GM12878 (cell line): Measurements from ENCODE around the gene CHST2.

ENCODE experiments used
- BMI1 ChIP-seq: fragments of 450-650 bp; IDR thresholded peaks from 2 replicates; pipeline ENCODE4 v1.6.1; 2016; ENCODE audit warnings: mild to moderate bottlenecking, moderate library complexity, borderline replicate concordance
- CEBPZ ChIP-seq: fragments of 150-350 bp; IDR thresholded peaks from 2 replicates; pipeline ENCODE4 v1.6.1; 2016; ENCODE audit warnings: low read depth, low read length
- CHD2 ChIP-seq: IDR thresholded peaks from 2 replicates; pipeline ENCODE4 v1.6.1; 2011; ENCODE audit warnings: low read depth, low read length, improper control_type of control experiment, borderline replicate concordance
- CREB1 ChIP-seq: IDR thresholded peaks from 2 replicates; pipeline ENCODE4 v1.6.1; 2012; ENCODE audit warnings: low read depth, mild to moderate bottlenecking, inconsistent platforms
- CTCF ChIP-seq, 3 experiments: IDR thresholded peaks in 2 of 3; conservative IDR thresholded peaks in 1 of 3; 2 replicates each; pipeline ENCODE4 v1.5.1; 2011; ENCODE audit warnings: low read depth in 3 of 3, low read length in 3 of 3, mild to moderate bottlenecking in 3 of 3, control low read depth in 2 of 3, moderate library complexity in 2 of 3, inconsistent platforms in 1 of 3, mixed read lengths in 1 of 3; ENCODE audit not compliant: control insufficient read depth in 2 of 3, insufficient read depth in 1 of 3; ENCODE audit errors: extremely low read depth in 1 of 3
- EP300 ChIP-seq, 2 experiments: fragments of 150-350 bp in 1 of 2; IDR thresholded peaks; 2 replicates each; pipeline ENCODE4 v1.6.1; 2011 to 2012; ENCODE audit warnings: low read depth in 2 of 2, low read length in 2 of 2, borderline replicate concordance in 1 of 2, improper control_type of control experiment in 1 of 2, inconsistent platforms in 1 of 2; ENCODE audit not compliant: control insufficient read depth in 1 of 2
- EZH2 ChIP-seq: IDR thresholded peaks from 2 replicates; pipeline ENCODE4 v1.6.1; 2012; ENCODE audit warnings: low read depth, mild to moderate bottlenecking, control low read depth, inconsistent platforms, low read length, borderline replicate concordance; ENCODE audit not compliant: control insufficient read depth
- IKZF2 ChIP-seq, 2 experiments: fragments of 450-650 bp; IDR thresholded peaks; 2 replicates each; pipeline ENCODE4 v1.6.1; 2017; ENCODE audit warnings: mild to moderate bottlenecking in 2 of 2, moderate library complexity in 2 of 2
- NR2C2 ChIP-seq: IDR thresholded peaks from 2 replicates; pipeline ENCODE4 v1.6.1; 2011; ENCODE audit warnings: borderline replicate concordance, low read depth; ENCODE audit not compliant: control insufficient read depth, insufficient read length
- POLR2A ChIP-seq: IDR thresholded peaks from 2 replicates; pipeline ENCODE4 v1.6.1; 2011; ENCODE audit warnings: low read depth, mild to moderate bottlenecking, low read length
- SP1 ChIP-seq: IDR thresholded peaks from one replicate; pipeline ENCODE4 v1.6.1; 2011; ENCODE audit warnings: low read depth, low read length
- TAF1 ChIP-seq: IDR thresholded peaks from 2 replicates; pipeline ENCODE4 v1.6.1; 2011; ENCODE audit warnings: mild to moderate bottlenecking, low read depth, low read length, borderline replicate concordance
- ZNF217 ChIP-seq: fragments of 450-650 bp; IDR thresholded peaks from 2 replicates; pipeline ENCODE4 v1.6.1; 2017; ENCODE audit warnings: antibody characterized with exemption, mild to moderate bottlenecking

GRCh38 chr3:143152043-143152442, 32.5 kb downstream of the CHST2 start:
- no peak for TF ChIP-seq NR2C2
- TF ChIP-seq CEBPZ, result no peak
- TF ChIP-seq CHD2, result no peak
- no peak for TF ChIP-seq EZH2
- TF ChIP-seq ZNF217, result no peak
- TF ChIP-seq SP1, result no peak
- TF ChIP-seq IKZF2 (IDR thresholded peaks at IDR 0.05), result no peak
- no peak for TF ChIP-seq EP300 (IDR thresholded peaks at IDR 0.05; ENCODE audit: borderline replicate concordance in 1 of 2, control insufficient read depth in 1 of 2, low read depth in 2 of 2, low read length in 2 of 2)
- TF ChIP-seq TAF1, result no peak
- no peak for TF ChIP-seq CREB1
- no peak for TF ChIP-seq POLR2A
- TF ChIP-seq BMI1, result no peak
- TF ChIP-seq CTCF (IDR thresholded peaks at IDR 0.05 in 2 of 3, conservative IDR thresholded peaks at IDR 0.05 in 1 of 3; ENCODE audit: control insufficient read depth in 2 of 3, extremely low read depth in 1 of 3, insufficient read depth in 1 of 3, low read depth in 3 of 3, low read length in 3 of 3), result no peak
